Liver (tissue), 9 donors: Measurements from ENCODE around the gene CREB5. TPM values are rescaled to one million over a fixed set of nuclear protein-coding genes. Genes with fewer than 3 reads are reported as not detected.

ENCODE experiments used
- DNase-seq: peaks from one replicate; pipeline ENCODE4 v3.0.0-alpha.2; 2017; ENCODE audit warnings: low spot score
- H3K27ac ChIP-seq, 2 donors: one replicate each; pipeline ENCODE4 v1.7.0; 2013; ENCODE audit warnings: inconsistent platforms in 2 of 2, low read length in 2 of 2, control low read depth in 1 of 2, low read depth in 1 of 2, mild to moderate bottlenecking in 1 of 2
- H3K27me3 ChIP-seq, 4 donors: one replicate each; pipeline versions ENCODE4 v1.6.1 to v1.7.0; 2013; ENCODE audit warnings: low read length in 3 of 4, inconsistent platforms in 1 of 4, mild to moderate bottlenecking in 1 of 4, moderate library complexity in 1 of 4; ENCODE audit not compliant: control insufficient read depth in 4 of 4, insufficient read depth in 4 of 4
- H3K36me3 ChIP-seq, 4 donors: one replicate each; pipeline versions ENCODE4 v1.6.1 to v1.7.0; 2013; ENCODE audit warnings: low read length in 3 of 4, mild to moderate bottlenecking in 3 of 4, low read depth in 1 of 4, moderate library complexity in 1 of 4; ENCODE audit not compliant: control insufficient read depth in 4 of 4, insufficient read depth in 3 of 4
- H3K4me1 ChIP-seq, 4 donors: one replicate each; pipeline versions ENCODE4 v1.6.1 to v1.7.0; 2013; ENCODE audit warnings: low read length in 3 of 4, mild to moderate bottlenecking in 3 of 4, moderate library complexity in 1 of 4; ENCODE audit not compliant: control insufficient read depth in 4 of 4, insufficient read depth in 4 of 4
- H3K4me3 ChIP-seq, 3 donors: one replicate each; pipeline versions ENCODE4 v1.6.1 to v1.7.0; 2013; ENCODE audit warnings: low read length in 3 of 3, control low read depth in 1 of 3, low read depth in 1 of 3, mild to moderate bottlenecking in 1 of 3
- H3K9ac ChIP-seq, 2 donors: one replicate each; pipeline ENCODE4 v1.7.0; 2013; ENCODE audit warnings: low read length in 2 of 2, mild to moderate bottlenecking in 2 of 2, moderate library complexity in 2 of 2, control low read depth in 1 of 2, low read depth in 1 of 2
- H3K9me3 ChIP-seq, 4 donors: one replicate each; pipeline versions ENCODE4 v1.6.1 to v1.7.0; 2013; ENCODE audit warnings: low read length in 3 of 4; ENCODE audit not compliant: control insufficient read depth in 4 of 4
- EGR1 ChIP-seq, 2 donors: IDR thresholded peaks; 2 replicates each; pipeline ENCODE4 v1.6.1; 2016 to 2018; ENCODE audit warnings: antibody characterized with exemption in 2 of 2, low read depth in 2 of 2
- FOXA2 ChIP-seq: IDR thresholded peaks from 2 replicates; pipeline ENCODE4 v1.6.1; 2016; ENCODE audit warnings: antibody characterized with exemption
- GABPA ChIP-seq, 2 donors: IDR thresholded peaks in 1 of 2; conservative IDR thresholded peaks in 1 of 2; 2 replicates each; pipeline ENCODE4 v1.6.1; 2016; ENCODE audit warnings: antibody characterized with exemption in 2 of 2, mild to moderate bottlenecking in 1 of 2, moderate library complexity in 1 of 2
- HNF4A ChIP-seq, 2 donors: conservative IDR thresholded peaks; 2 replicates each; pipeline ENCODE4 v1.6.1; 2016; ENCODE audit warnings: antibody characterized with exemption in 2 of 2, mild to moderate bottlenecking in 2 of 2
- HNF4G ChIP-seq: IDR thresholded peaks from 2 replicates; pipeline ENCODE4 v1.6.1; 2016; ENCODE audit warnings: antibody characterized with exemption
- JUND ChIP-seq, 2 donors: IDR thresholded peaks; 2 replicates each; pipeline ENCODE4 v1.6.1; 2016; ENCODE audit warnings: antibody characterized with exemption in 2 of 2
- NR2F2 ChIP-seq: IDR thresholded peaks from 2 replicates; pipeline ENCODE4 v1.6.1; 2016; ENCODE audit warnings: antibody characterized with exemption
- RXRA ChIP-seq, 2 donors: IDR thresholded peaks; 2 replicates each; pipeline ENCODE4 v1.6.1; 2017 to 2018; ENCODE audit warnings: antibody characterized with exemption in 2 of 2, mild to moderate bottlenecking in 1 of 2
- SP1 ChIP-seq: IDR thresholded peaks from 2 replicates; pipeline ENCODE4 v1.6.1; 2018; ENCODE audit warnings: antibody characterized with exemption, mild to moderate bottlenecking
- TAF1 ChIP-seq: conservative IDR thresholded peaks from 2 replicates; pipeline ENCODE4 v1.6.1; 2016; ENCODE audit warnings: antibody characterized with exemption, mild to moderate bottlenecking
- YY1 ChIP-seq: IDR thresholded peaks from 2 replicates; pipeline ENCODE4 v1.6.1; 2016; ENCODE audit warnings: antibody characterized with exemption, mild to moderate bottlenecking
- WGBS: extraction: QIAGEN DNeasy Blood & Tissue Kit; methylation state at CpG from one replicate; pipeline ENCODE4 v1.1.7; 2013; 5-methylcytosine and 5-hydroxymethylcytosine counted together
- polyA plus RNA-seq, 2 donors: library from polyadenylated mRNA; stranded (reverse) in 1 of 2; unstranded in 1 of 2; fragments of 200-250 nt in 1 of 2; fragments of >200 nt in 1 of 2; fragmentation: Nextera tagmentation in 1 of 2; extraction: Ambion mirVana in 1 of 2; gene quantifications; one replicate each; pipeline versions ENCODE4 v1.2.1 to v1.2.3, GENCODE V29; 2013 to 2015
- total RNA-seq, 2 donors: library from RNA; depleted of rRNA; stranded (reverse); fragments of >200 nt; gene quantifications; one replicate each; pipeline ENCODE4 v1.2.3, GENCODE V29; 2014
- TF ChIP-seq, protein P1 (sequence below): IDR thresholded peaks from 2 replicates; pipeline ENCODE4 v1.6.1; 2016; ENCODE audit warnings: antibody characterized with exemption
- TF ChIP-seq, protein P2 (sequence below): fragments of 150-350 bp; IDR thresholded peaks from 2 replicates; pipeline ENCODE4 v1.5.1; 2017; ENCODE audit warnings: improper control_type of control experiment, low read depth, low read length; ENCODE audit not compliant: missing input control
- TF ChIP-seq, protein P3 (sequence below): IDR thresholded peaks from 2 replicates; pipeline ENCODE4 v1.6.1; 2016; ENCODE audit warnings: antibody characterized with exemption
- TF ChIP-seq, protein P4 (sequence below): IDR thresholded peaks from 2 replicates; pipeline ENCODE4 v1.6.1; 2016; ENCODE audit warnings: antibody characterized with exemption
- TF ChIP-seq, protein P5 (sequence below): IDR thresholded peaks from 2 replicates; pipeline ENCODE4 v1.6.1; 2016; ENCODE audit warnings: antibody characterized with exemption, mild to moderate bottlenecking
- donor health status: healthy.
- donor health status: healthy.
- donor health status: healthy.
- donor health status: healthy.
- donor health status: healthy.

Gene CREB5
- total and polyA plus RNA-seq, 4 donors = 0.25 to 0.92 (median 0.67) TPM

DNA sequence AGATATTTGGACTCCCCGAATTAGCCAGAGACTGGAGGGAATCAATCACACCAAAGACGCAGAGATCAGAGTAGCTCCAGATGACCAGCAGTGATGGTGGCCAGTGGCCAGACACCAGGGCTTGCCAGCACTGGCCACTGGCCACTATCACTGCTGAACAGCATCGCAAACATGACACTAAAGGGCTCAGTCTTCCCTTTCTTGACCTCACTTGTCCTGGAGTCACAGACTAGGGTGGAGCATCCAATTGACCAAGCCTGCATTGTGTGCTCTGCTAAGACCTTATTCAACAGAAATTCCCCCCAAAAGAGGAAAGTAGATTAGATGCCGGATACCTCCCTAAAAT, 234.7 kb downstream of the CREB5 start:
- no peak overlapping the region for H3K27ac ChIP-seq
- H3K4me1 ChIP-seq = no peaks in the 10 kb centered on the region
- no peaks in the 10 kb centered on the region for H3K36me3 ChIP-seq
- no peak for TF ChIP-seq YY1
- 67% methylated on average over 4 of the region's 4 CpGs for WGBS
- H3K9ac ChIP-seq = no peak overlapping the region
- no peaks in the 10 kb centered on the region for H3K27me3 ChIP-seq
- H3K4me3 ChIP-seq = no peak overlapping the region
- H3K9me3 ChIP-seq = no peaks in the 10 kb centered on the region
- DNase-seq = no peak

DNA sequence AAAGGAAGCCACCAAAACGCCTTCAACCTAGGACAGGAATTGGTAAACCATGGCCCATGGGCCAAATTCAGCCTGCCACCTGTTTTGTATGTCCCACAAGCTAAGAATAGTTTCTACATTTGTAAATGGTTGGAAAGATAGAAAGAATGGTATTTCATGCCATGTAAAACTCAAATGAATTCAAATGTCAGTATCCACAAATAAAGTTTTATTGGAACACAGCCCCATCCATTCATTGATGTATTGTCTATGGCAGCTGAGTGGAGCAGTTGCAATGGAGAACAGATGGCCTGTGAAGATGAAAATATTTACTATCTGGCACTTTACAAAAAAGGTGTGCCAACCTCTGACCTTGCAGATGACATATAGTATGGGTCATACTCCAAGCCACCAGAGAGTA, 236.9 kb downstream of the CREB5 start:
- Histone ChIP-seq H3K9ac (no peak overlapping the region), H3K4me3 (no peak overlapping the region), H3K9me3 (no peaks in the 10 kb centered on the region), H3K27me3 (peaks cover 0 to 3% (median 0%) of the 10 kb centered on the region in 4 donors), H3K4me1 (no peaks in the 10 kb centered on the region), H3K27ac (no peak overlapping the region), H3K36me3 (no peaks in the 10 kb centered on the region)
- 60% methylated on average over 1 of the region's 1 CpG for WGBS
- DNase-seq = no peak
- TF ChIP-seq, protein P1, sequence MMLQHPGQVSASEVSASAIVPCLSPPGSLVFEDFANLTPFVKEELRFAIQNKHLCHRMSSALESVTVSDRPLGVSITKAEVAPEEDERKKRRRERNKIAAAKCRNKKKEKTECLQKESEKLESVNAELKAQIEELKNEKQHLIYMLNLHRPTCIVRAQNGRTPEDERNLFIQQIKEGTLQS = no peak
- TF ChIP-seq SP1 = no peak
- TF ChIP-seq, protein P2, sequence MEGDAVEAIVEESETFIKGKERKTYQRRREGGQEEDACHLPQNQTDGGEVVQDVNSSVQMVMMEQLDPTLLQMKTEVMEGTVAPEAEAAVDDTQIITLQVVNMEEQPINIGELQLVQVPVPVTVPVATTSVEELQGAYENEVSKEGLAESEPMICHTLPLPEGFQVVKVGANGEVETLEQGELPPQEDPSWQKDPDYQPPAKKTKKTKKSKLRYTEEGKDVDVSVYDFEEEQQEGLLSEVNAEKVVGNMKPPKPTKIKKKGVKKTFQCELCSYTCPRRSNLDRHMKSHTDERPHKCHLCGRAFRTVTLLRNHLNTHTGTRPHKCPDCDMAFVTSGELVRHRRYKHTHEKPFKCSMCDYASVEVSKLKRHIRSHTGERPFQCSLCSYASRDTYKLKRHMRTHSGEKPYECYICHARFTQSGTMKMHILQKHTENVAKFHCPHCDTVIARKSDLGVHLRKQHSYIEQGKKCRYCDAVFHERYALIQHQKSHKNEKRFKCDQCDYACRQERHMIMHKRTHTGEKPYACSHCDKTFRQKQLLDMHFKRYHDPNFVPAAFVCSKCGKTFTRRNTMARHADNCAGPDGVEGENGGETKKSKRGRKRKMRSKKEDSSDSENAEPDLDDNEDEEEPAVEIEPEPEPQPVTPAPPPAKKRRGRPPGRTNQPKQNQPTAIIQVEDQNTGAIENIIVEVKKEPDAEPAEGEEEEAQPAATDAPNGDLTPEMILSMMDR = no peak
- no peak for TF ChIP-seq HNF4A (conservative IDR thresholded peaks at IDR 0.05)
- no peak for TF ChIP-seq TAF1
- no peak for TF ChIP-seq JUND (IDR thresholded peaks at IDR 0.05)
- no peak for TF ChIP-seq HNF4G
- TF ChIP-seq GABPA (IDR thresholded peaks at IDR 0.05 in 1 of 2, conservative IDR thresholded peaks at IDR 0.05 in 1 of 2) = no peak
- TF ChIP-seq, protein P3, sequence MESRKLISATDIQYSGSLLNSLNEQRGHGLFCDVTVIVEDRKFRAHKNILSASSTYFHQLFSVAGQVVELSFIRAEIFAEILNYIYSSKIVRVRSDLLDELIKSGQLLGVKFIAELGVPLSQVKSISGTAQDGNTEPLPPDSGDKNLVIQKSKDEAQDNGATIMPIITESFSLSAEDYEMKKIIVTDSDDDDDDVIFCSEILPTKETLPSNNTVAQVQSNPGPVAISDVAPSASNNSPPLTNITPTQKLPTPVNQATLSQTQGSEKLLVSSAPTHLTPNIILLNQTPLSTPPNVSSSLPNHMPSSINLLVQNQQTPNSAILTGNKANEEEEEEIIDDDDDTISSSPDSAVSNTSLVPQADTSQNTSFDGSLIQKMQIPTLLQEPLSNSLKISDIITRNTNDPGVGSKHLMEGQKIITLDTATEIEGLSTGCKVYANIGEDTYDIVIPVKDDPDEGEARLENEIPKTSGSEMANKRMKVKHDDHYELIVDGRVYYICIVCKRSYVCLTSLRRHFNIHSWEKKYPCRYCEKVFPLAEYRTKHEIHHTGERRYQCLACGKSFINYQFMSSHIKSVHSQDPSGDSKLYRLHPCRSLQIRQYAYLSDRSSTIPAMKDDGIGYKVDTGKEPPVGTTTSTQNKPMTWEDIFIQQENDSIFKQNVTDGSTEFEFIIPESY = no peak
- TF ChIP-seq EGR1 (IDR thresholded peaks at IDR 0.05; ENCODE audit: low read depth in 2 of 2) = no peak
- TF ChIP-seq FOXA2 = no peak
- TF ChIP-seq, protein P4, sequence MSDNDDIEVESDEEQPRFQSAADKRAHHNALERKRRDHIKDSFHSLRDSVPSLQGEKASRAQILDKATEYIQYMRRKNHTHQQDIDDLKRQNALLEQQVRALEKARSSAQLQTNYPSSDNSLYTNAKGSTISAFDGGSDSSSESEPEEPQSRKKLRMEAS = no peak
- no peak for TF ChIP-seq NR2F2
- no peak for TF ChIP-seq YY1
- no peak for TF ChIP-seq RXRA (IDR thresholded peaks at IDR 0.05)
- TF ChIP-seq, protein P5, sequence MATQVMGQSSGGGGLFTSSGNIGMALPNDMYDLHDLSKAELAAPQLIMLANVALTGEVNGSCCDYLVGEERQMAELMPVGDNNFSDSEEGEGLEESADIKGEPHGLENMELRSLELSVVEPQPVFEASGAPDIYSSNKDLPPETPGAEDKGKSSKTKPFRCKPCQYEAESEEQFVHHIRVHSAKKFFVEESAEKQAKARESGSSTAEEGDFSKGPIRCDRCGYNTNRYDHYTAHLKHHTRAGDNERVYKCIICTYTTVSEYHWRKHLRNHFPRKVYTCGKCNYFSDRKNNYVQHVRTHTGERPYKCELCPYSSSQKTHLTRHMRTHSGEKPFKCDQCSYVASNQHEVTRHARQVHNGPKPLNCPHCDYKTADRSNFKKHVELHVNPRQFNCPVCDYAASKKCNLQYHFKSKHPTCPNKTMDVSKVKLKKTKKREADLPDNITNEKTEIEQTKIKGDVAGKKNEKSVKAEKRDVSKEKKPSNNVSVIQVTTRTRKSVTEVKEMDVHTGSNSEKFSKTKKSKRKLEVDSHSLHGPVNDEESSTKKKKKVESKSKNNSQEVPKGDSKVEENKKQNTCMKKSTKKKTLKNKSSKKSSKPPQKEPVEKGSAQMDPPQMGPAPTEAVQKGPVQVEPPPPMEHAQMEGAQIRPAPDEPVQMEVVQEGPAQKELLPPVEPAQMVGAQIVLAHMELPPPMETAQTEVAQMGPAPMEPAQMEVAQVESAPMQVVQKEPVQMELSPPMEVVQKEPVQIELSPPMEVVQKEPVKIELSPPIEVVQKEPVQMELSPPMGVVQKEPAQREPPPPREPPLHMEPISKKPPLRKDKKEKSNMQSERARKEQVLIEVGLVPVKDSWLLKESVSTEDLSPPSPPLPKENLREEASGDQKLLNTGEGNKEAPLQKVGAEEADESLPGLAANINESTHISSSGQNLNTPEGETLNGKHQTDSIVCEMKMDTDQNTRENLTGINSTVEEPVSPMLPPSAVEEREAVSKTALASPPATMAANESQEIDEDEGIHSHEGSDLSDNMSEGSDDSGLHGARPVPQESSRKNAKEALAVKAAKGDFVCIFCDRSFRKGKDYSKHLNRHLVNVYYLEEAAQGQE = no peak
